GM13977 (cell line): ENCODE measurements around the gene HBG2.

Experiments
- DNase-seq: peaks from one replicate; pipeline ENCODE4 v3.0.0; 2012; ENCODE audit warnings: low spot score
- CTCF ChIP-seq: IDR thresholded peaks from 2 replicates; pipeline ENCODE4 v1.5.1; 2012; ENCODE audit warnings: mild to moderate bottlenecking, control low read depth; ENCODE audit not compliant: insufficient read depth; ENCODE audit errors: extremely low read depth, missing control alignments
- in situ Hi-C: fragments of 300-500 bp; cut with MboI; formaldehyde crosslinking; loops from one replicate; pipeline ENCODE4 v1.12.0; 2022; ENCODE audit warnings: low sequenced_read_pairs, low pct_unique_long_range_greater_than_20kb, mixed read lengths, inconsistent platforms; ENCODE audit not compliant: unreplicated experiment

HBG2 gene

DNA sequence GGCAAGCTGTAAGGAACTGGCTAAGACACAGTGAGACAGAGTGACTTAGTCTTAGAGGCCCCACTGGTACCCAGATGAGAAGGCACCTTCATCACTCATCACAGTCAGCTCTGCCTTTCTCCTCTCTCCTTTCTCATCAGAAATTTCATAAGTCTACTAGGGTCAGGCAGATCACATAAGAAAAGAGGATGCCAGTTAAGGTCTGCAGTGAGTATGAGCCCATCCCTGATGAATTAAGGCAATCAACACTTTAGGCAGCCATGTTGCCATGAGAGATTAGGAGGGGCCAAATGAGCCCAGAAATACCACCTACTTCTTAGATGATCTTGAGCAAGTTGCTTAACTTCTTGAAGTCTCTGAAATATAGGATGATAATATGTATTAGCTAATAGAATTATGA, 27.0 kb upstream of the HBG2 start:
- in situ Hi-C loops = no loop called here
- DNase-seq = no peak
- TF ChIP-seq CTCF = no peak

- TF ChIP-seq CTCF = no peak
- peak; percentile 51 for DNase-seq
- in situ Hi-C loops = no loop called here
These were observed 26.1 kb upstream of the HBG2 start for GRCh38 chr11:5280582-5281102.

GRCh38 chr11:5279471-5280090, 25.0 kb upstream of the HBG2 start:
- no peak for DNase-seq
- no peak for TF ChIP-seq CTCF
- in situ Hi-C loops = no loop called here

- in situ Hi-C loops = no loop called here
- TF ChIP-seq CTCF = no peak
- DNase-seq = no peak
These were observed 23.3 kb upstream of the HBG2 start for GRCh38 chr11:5277807-5278382.

- in situ Hi-C loops = no loop called here
- DNase-seq = no peak
- TF ChIP-seq CTCF = no peak
These were observed 22.1 kb upstream of the HBG2 start for GRCh38 chr11:5276697-5277096.

GRCh38 chr11:5275369-5276110, 21.0 kb upstream of the HBG2 start:
- DNase-seq = no peak
- in situ Hi-C loops = no loop called here
- TF ChIP-seq CTCF = no peak
